Osteocyte (in vitro differentiated cells): ENCODE measurements around the gene MRI1. TPM values are rescaled to one million over a fixed set of nuclear protein-coding genes. Genes with fewer than 3 reads are reported as not detected.
A peak's percentile ranks its signal among the peaks of the same experiment; 100 is the strongest.

Experiments used
- DNase-seq: peaks from one replicate; pipeline ENCODE4 v3.0.0; 2021; ENCODE audit warnings: mixed read lengths; ENCODE audit not compliant: unreplicated experiment; ENCODE audit errors: extremely low spot score
- H3K27ac Mint-ChIP-seq: one replicate; pipeline ENCODE4 v1.8.0; 2021; ENCODE audit warnings: mild to moderate bottlenecking, mixed read lengths; ENCODE audit not compliant: unreplicated experiment
- H3K27me3 Mint-ChIP-seq: one replicate; pipeline ENCODE4 v1.8.0; 2021; ENCODE audit warnings: mixed read lengths; ENCODE audit not compliant: unreplicated experiment
- H3K36me3 Mint-ChIP-seq: one replicate; pipeline ENCODE4 v1.8.0; 2021; ENCODE audit warnings: mixed read lengths; ENCODE audit not compliant: unreplicated experiment
- H3K4me1 Mint-ChIP-seq: one replicate; pipeline ENCODE4 v1.8.0; 2021; ENCODE audit warnings: mixed read lengths; ENCODE audit not compliant: unreplicated experiment
- H3K4me3 Mint-ChIP-seq: one replicate; pipeline ENCODE4 v1.8.0; 2021; ENCODE audit warnings: mild to moderate bottlenecking, moderate library complexity, mixed read lengths; ENCODE audit not compliant: unreplicated experiment
- H3K9me3 Mint-ChIP-seq: one replicate; pipeline ENCODE4 v1.8.0; 2021; ENCODE audit warnings: mixed read lengths; ENCODE audit not compliant: unreplicated experiment
- CTCF ChIP-seq: fragments of 200-600 bp; sonication (generic); IDR thresholded peaks from 2 replicates; pipeline ENCODE4 v1.5.0; 2021; ENCODE audit warnings: antibody characterized with exemption, mild to moderate bottlenecking, moderate library complexity
- total RNA-seq: library from RNA; stranded (reverse); gene quantifications from 2 replicates; pipeline ENCODE4 v1.2.1, GENCODE V29; 2021

The MRI1 gene
- total RNA-seq, 1 donor from 2014 or later = 22.5 TPM

- Mint-ChIP-seq H3K9me3 (no peaks in the 10 kb centered on the region), H3K4me3 (peak overlapping the region; percentile 73), H3K27me3 (no peaks in the 10 kb centered on the region), H3K27ac (peak overlapping the region; percentile 75), H3K36me3 (peaks cover 9% of the 10 kb centered on the region), H3K4me1 (peaks cover 39% of the 10 kb centered on the region)
- peak; percentile 41 for TF ChIP-seq CTCF
- peak; percentile 86 for DNase-seq
These were observed 32.2 kb downstream of the MRI1 start for GRCh38 chr19:13796301-13797057.

GRCh38 chr19:13797058-13797440, 32.7 kb downstream of the MRI1 start:
- Mint-ChIP-seq H3K4me1 (peaks cover 39% of the 10 kb centered on the region), H3K27me3 (no peaks in the 10 kb centered on the region), H3K4me3 (peak overlapping the region; percentile 73), H3K9me3 (no peaks in the 10 kb centered on the region), H3K36me3 (peaks cover 9% of the 10 kb centered on the region), H3K27ac (peak overlapping the region; percentile 75)
- TF ChIP-seq CTCF = no peak
- DNase-seq = no peak

GRCh38 chr19:13797870-13798269, 33.5 kb downstream of the MRI1 start:
- H3K36me3 Mint-ChIP-seq = peaks cover 11% of the 10 kb centered on the region
- H3K4me1 Mint-ChIP-seq = peaks cover 39% of the 10 kb centered on the region
- DNase-seq = no peak
- no peaks in the 10 kb centered on the region for H3K9me3 Mint-ChIP-seq
- peak overlapping the region; percentile 71 for H3K27ac Mint-ChIP-seq
- no peak overlapping the region for H3K4me3 Mint-ChIP-seq
- no peaks in the 10 kb centered on the region for H3K27me3 Mint-ChIP-seq
- no peak for TF ChIP-seq CTCF

- Mint-ChIP-seq H3K27me3 (no peaks in the 10 kb centered on the region), H3K4me1 (peaks cover 29% of the 10 kb centered on the region), H3K9me3 (no peaks in the 10 kb centered on the region), H3K4me3 (no peak overlapping the region), H3K27ac (no peak overlapping the region), H3K36me3 (peaks cover 13% of the 10 kb centered on the region)
- TF ChIP-seq CTCF = no peak
- no peak for DNase-seq
These were observed 35.3 kb downstream of the MRI1 start for GRCh38 chr19:13799669-13800068.

- Mint-ChIP-seq H3K4me1 (peaks cover 5% of the 10 kb centered on the region), H3K27me3 (no peaks in the 10 kb centered on the region)
These were observed 38.7 kb downstream of the MRI1 start for GRCh38 chr19:13803038-13803437.

More at GRCh38 chr19:13803038-13803437, 38.7 kb downstream of the MRI1 start:
- Mint-ChIP-seq H3K4me3 (no peak overlapping the region), H3K9me3 (no peaks in the 10 kb centered on the region), H3K27ac (no peak overlapping the region), H3K36me3 (peaks cover 18% of the 10 kb centered on the region)
- DNase-seq = no peak
- TF ChIP-seq CTCF = no peak
